GM12873 (cell line): ENCODE data around the gene MPDZ.

Source experiments
- TF ChIP-seq, protein P1 (sequence below): IDR thresholded peaks from 2 replicates; pipeline ENCODE4 v1.5.1; 2012; ENCODE audit warnings: low read depth, mild to moderate bottlenecking, moderate library complexity, low read length, control low read depth; ENCODE audit not compliant: insufficient read depth; ENCODE audit errors: missing control alignments

MPDZ gene

DNA sequence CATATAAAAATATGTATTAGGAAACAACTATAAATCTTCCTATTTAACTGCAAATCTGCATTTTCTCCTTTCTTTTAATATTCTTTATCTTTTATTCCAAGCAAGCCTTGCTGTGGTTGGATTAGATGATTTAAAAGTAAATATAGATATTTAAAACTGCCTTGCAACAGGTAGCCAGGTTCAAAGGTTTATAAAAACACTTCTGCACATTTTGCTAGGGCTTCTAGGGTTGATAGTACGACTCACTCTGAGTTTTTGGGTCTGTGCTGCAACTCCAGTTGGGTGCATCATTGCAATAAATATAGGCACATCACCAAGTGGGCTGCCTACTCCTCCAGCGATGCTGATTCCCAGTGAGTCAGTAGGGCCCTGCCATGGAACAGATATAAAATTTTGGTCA is 167.7 kb downstream of the MPDZ start:
- TF ChIP-seq, protein P1, sequence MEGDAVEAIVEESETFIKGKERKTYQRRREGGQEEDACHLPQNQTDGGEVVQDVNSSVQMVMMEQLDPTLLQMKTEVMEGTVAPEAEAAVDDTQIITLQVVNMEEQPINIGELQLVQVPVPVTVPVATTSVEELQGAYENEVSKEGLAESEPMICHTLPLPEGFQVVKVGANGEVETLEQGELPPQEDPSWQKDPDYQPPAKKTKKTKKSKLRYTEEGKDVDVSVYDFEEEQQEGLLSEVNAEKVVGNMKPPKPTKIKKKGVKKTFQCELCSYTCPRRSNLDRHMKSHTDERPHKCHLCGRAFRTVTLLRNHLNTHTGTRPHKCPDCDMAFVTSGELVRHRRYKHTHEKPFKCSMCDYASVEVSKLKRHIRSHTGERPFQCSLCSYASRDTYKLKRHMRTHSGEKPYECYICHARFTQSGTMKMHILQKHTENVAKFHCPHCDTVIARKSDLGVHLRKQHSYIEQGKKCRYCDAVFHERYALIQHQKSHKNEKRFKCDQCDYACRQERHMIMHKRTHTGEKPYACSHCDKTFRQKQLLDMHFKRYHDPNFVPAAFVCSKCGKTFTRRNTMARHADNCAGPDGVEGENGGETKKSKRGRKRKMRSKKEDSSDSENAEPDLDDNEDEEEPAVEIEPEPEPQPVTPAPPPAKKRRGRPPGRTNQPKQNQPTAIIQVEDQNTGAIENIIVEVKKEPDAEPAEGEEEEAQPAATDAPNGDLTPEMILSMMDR: no peak

GRCh38 chr9:13110766-13111417 is 168.6 kb downstream of the MPDZ start:
- TF ChIP-seq, protein P1: no peak

- TF ChIP-seq, protein P1: no peak
Observed at GRCh38 chr9:13109781-13110180, 169.7 kb downstream of the MPDZ start.

- TF ChIP-seq, protein P1: no peak
Observed at GRCh38 chr9:13107008-13107407, 172.5 kb downstream of the MPDZ start.

GRCh38 chr9:13100914-13101572 is 178.4 kb downstream of the MPDZ start:
- TF ChIP-seq, protein P1: no peak

DNA sequence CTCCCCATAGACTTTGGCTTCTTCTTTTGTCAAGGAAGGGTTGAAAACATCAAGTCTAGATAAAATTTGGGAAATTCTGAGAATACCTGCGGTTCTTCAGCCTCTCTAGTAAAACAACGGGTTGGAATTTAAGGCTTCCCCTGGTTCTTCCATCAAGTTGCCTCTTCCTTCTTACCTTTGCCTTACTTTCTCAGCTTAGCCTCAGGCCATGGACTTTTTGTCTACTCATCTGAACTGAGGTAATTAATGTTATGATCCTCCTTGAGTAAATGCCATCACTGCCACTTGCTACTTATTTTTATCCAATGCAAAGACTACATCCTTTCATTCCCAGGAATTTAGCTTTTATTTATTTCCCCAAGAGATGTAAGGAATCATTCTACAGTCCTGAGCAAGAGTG is 184.4 kb downstream of the MPDZ start:
- TF ChIP-seq, protein P1: no peak

GRCh38 chr9:13090628-13091027 is 188.9 kb downstream of the MPDZ start:
- TF ChIP-seq, protein P1: no peak
